GM12873 (cell line): ENCODE data around the gene ELOB.
A peak's percentile ranks its signal among the peaks of the same experiment; 100 is the strongest.

Experiments used
- CTCF ChIP-seq: IDR thresholded peaks from 2 replicates; pipeline ENCODE4 v1.5.1; 2012; ENCODE audit warnings: low read depth, mild to moderate bottlenecking, moderate library complexity, low read length, control low read depth; ENCODE audit not compliant: insufficient read depth; ENCODE audit errors: missing control alignments

Gene ELOB

GRCh38 chr16:2785101-2785991 is 8.3 kb upstream of the ELOB start:
- peak; percentile 17 for TF ChIP-seq CTCF

- TF ChIP-seq CTCF: no peak
Observed at GRCh38 chr16:2784358-2785100, 7.4 kb upstream of the ELOB start.

- no peak for TF ChIP-seq CTCF
Observed at GRCh38 chr16:2783581-2784357, 6.7 kb upstream of the ELOB start.

GRCh38 chr16:2782583-2783351 is 5.7 kb upstream of the ELOB start:
- no peak for TF ChIP-seq CTCF

- TF ChIP-seq CTCF: no peak
Observed at GRCh38 chr16:2779978-2780898, 3.2 kb upstream of the ELOB start.
